GM18520 (cell line): ENCODE results near the gene SPEF2.

Source experiments
- ATAC-seq: cut with Tn5 transposase; IDR thresholded peaks from one replicate; pipeline ENCODE4 v1.9.1; 2021; ENCODE audit not compliant: unreplicated experiment

The SPEF2 gene

GRCh38 chr5:35617435-35618303 lies at the start of gene SPEF2:
Gene SPEF2 (plus strand): TSS chr5:35617863. CDS start chr5:35617998, 135 bp downstream.
- no peak for ATAC-seq

- no peak for ATAC-seq
Observed at GRCh38 chr5:35575578-35575977, 42.1 kb upstream of the SPEF2 start.

GRCh38 chr5:35587419-35587818 lies 30.2 kb upstream of the SPEF2 start:
- no peak for ATAC-seq

DNA sequence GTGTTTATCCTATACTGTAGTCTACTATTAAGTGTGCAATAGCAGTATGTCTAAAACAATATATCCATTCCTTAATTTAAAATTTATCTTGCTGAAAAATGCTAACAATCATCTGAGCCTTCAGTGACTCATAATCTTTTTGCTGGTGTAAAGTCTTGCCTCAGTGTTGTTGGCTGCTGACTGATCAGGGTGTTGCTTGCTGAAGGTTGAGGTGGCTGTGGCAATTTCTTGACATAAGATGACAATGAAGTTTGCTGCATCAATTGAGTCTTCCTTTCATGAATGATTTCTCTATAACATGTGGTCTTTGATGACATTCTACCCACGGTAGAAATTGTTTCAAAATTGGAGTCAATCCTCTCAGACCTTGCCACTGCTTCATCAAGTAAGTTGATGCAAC lies 24.3 kb upstream of the SPEF2 start:
- no peak for ATAC-seq

GRCh38 chr5:35598707-35599370 lies 18.8 kb upstream of the SPEF2 start:
- ATAC-seq, result no peak

GRCh38 chr5:35600591-35600990 lies 17.1 kb upstream of the SPEF2 start:
- no peak for ATAC-seq

DNA sequence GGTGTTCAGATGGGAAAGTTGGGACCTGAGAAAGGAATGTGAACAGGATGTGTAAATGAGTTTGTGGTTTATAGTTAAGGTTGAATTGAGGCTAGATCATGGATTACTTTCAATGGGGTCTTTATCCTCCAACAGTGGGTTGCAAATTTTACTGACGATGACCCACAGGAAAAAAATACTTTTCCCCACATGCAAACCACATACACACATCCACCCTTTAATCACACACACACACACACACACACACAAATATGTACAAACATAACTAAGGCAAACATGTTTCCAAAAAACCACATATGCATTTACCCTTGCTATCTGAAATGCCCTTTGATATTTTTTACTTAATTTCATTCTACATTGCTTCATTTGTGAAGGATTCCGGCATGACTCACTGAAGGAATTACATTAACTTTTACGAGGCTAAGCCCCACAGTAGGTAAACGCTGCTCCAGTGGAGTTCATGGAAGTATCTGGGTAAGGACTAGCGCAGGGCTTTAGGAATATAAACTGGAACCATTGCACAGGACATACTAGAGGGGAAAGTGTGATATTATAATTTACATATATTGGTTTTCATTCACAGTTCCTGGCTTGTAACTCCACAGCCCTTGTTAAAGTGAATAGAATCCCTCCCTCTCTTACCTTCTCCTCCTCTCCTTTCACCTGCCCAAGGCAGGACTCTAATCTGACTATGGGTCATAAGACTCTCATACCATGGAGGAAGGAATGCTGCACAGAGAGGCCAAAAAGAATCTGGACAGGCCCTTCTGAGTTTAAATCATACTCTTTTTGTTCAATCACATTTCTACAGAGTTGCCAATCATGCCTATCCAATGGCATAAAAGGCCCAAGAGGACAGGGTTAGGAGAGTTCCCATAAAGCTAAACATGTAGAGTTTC lies 8.5 kb upstream of the SPEF2 start:
- ATAC-seq, result no peak

DNA sequence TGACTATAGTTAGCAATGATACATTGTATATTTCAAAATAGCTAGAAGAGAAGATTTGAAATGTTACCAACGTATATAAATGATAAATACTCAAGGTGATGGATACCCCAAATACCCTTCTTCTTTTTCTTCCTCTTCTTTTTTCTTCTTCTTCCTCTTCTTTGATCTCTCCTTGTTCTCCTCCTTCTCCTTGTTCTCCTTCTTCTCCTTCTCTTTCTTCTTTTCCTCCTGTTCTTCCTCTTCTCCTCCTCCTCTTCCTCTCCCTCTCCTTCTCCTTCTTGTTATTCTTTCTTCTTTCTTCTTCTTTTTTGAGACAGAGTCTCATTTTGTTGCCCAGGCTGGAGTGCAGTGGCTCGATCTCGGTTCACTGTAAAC lies 616 bp upstream of the SPEF2 start:
- ATAC-seq, result no peak

- no peak for ATAC-seq
Observed at GRCh38 chr5:35618304-35618636, 607 bp downstream of the SPEF2 start.

DNA sequence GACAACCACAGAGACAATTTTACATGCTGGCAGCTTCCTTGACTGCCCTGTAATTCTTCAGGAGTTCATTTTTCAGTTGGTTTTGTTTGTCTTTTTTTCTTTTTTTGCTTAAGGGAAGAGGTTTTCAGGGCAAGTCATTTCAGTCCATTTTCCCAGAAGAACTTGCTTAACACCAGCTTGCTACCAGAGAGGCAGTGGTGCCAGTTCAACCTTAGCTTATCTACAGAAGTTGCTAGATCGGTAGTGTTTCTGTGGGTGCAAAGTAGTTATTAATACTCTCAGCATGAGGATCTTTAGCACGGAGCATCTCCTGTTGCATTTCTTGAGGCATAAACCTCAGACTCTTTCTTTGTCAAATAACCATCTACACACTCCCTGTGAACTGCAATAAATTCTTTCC lies 1.1 kb downstream of the SPEF2 start:
- no peak for ATAC-seq

GRCh38 chr5:35622974-35623373 lies 5.3 kb downstream of the SPEF2 start:
- no peak for ATAC-seq

DNA sequence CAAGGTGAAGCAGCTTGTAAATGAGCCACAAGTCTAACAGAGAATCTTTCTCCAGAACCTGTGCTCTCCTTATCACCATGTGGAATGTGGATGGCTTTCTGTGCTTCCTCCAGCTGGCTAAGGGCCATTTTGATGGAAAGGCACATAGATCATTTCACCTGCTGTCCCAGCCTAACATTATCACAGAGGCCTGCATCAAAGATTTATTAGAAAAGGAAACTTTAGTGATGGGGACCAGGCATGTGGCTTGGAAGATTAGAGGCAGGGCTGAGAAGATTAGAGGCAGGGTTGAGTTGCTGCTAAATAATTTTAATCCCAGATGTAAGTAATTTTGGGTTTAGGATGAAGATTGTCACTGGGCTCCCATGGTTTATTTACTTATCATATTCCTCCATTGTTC lies 6.3 kb downstream of the SPEF2 start:
- ATAC-seq, result no peak

- ATAC-seq, result no peak
Observed at GRCh38 chr5:35626108-35626507, 8.4 kb downstream of the SPEF2 start.

DNA sequence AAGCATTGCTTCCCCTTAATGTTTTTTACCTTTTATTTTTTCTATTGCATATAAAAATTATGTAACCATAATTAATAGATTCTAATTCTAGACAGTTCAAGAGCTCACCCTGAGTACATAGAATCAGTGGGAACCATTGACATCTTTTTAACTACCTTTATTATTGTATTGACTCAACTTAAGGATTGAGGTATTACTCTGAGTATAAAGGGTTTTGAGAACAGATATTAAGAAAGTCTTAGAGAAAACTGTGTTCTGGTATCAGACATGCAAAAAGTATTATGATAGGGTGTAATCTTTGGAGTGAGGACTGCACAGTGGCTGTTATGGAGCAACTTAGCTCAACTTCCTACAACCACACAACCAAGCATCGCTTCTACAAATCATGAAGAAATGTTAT lies 8.9 kb downstream of the SPEF2 start:
- ATAC-seq, result no peak

GRCh38 chr5:35634326-35634725 lies 16.7 kb downstream of the SPEF2 start:
- ATAC-seq, result no peak

- no peak for ATAC-seq
Observed at GRCh38 chr5:35640623-35641022, 23.0 kb downstream of the SPEF2 start.

- ATAC-seq, result no peak
Observed at GRCh38 chr5:35644543-35644942, 26.9 kb downstream of the SPEF2 start.

DNA sequence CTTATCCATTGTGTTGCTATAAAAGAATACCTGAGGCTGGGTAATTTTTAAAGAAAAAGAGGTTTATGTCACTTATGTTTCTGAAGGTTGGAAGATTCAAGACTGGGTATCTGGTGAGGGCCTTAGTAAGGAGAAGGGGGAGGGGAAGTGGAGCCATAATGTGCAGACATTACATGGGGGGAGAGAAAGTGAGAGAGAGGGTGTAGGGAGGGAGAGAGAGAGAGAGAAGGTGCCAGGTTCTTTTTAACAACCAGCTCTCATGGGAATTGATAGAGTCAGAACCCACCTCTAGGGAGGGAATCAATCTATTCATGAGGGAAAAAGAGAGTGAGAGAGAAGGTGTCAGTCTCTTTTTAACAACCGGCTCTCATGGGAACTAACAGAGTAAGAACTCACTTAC lies 29.5 kb downstream of the SPEF2 start:
- ATAC-seq, result no peak

- ATAC-seq, result no peak
Observed at GRCh38 chr5:35647712-35648111, 30.0 kb downstream of the SPEF2 start.

DNA sequence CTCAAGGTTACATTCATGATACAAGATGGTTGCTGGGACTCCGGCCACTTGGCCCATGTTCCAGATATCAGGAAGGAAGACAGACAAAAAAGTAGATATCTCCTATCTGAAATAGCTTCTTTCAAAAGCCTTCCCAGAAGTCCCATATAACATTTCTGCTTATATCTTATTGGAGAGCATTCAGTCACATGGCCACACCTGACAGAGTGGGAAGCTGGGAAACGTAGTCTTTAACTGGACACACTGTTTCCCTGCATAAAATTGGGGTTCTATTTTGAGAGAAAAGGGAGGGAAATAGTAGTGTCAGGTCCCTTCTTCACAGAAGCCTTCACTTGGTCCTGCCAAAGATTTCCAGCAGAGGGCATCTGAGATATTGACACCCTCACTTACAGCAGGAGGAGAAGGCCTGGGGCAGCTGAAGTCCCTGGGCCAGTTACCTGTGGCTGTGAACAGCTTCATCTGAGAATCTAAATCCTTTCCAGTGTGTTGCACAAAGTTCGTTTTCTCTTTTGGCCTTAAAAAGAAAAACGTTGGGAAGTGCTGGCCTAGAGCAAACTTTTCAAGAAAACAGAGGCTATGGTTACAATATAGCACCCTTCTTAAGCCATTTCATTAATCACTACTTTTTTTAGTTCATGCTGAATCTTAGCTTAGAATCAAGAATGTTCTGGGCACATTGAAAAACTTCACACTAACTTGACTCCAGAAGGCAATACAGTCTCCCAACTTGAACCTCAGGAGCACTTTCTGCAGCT lies 33.5 kb downstream of the SPEF2 start:
- ATAC-seq, result no peak

DNA sequence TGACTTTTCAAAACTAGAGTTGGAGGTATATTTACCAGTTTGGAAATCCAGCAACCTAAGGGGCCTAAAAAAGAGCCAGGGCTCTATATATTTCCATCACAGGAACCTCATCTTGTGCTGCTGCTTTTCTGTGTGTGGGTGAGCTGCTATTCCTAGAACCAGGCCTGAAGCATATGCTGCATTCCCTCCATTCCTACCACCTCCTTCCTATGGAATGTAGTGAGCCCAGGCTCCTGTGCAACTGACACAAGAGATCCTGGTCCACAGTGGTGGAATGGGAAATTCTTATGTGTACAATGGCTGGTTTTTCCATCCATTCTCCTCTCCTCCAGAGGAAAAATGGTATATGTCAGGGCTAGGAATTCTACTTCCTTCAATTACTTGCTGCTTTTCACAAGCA lies 39.1 kb downstream of the SPEF2 start:
- no peak for ATAC-seq
